Gastroesophageal sphincter (tissue), 4 donors: ENCODE results near the gene DOK1. TPM values are rescaled to one million over a fixed set of nuclear protein-coding genes. Genes with fewer than 3 reads are reported as not detected.

ENCODE experiments used
- ATAC-seq: fragments of 150-250 bp; one replicate; pipeline ENCODE4 v1.9.1; 2016; ENCODE audit warnings: mild to moderate bottlenecking, moderate library complexity
- H3K27ac ChIP-seq, 4 donors: fragments of 200-600 bp; sonication (generic) in 3 of 4; 1 replicate in 3 of 4; 2 replicates in 1 of 4; pipeline ENCODE4 v1.5.1; 2016 to 2019
- H3K27me3 ChIP-seq: fragments of 200-600 bp; sonication (generic); one replicate; pipeline ENCODE4 v1.5.1; 2019
- H3K36me3 ChIP-seq, 2 donors: fragments of 200-600 bp; sonication (generic); one replicate each; pipeline ENCODE4 v1.5.1; 2019; ENCODE audit warnings: control low read depth in 1 of 2
- H3K4me1 ChIP-seq, 3 donors: fragments of 200-600 bp; sonication (generic); 1 replicate in 2 of 3; 2 replicates in 1 of 3; pipeline ENCODE4 v1.5.1; 2016 to 2019; ENCODE audit warnings: control low read depth in 2 of 3
- H3K4me3 ChIP-seq, 2 donors: fragments of 200-600 bp; sonication (generic); one replicate each; pipeline ENCODE4 v1.5.1; 2019; ENCODE audit warnings: mild to moderate bottlenecking in 1 of 2, moderate library complexity in 1 of 2
- H3K9me3 ChIP-seq, 3 donors: fragments of 200-600 bp; sonication (generic); one replicate each; pipeline ENCODE4 v1.5.1; 2017 to 2019; ENCODE audit warnings: control low read depth in 2 of 3
- EP300 ChIP-seq: sonication (generic); formaldehyde crosslinking; IDR thresholded peaks from one replicate; pipeline ENCODE4 v1.6.1; 2017; ENCODE audit warnings: antibody characterized with exemption, mild to moderate bottlenecking
- POLR2A ChIP-seq, 2 donors: fragments of 450-650 bp; IDR thresholded peaks; one replicate each; pipeline ENCODE4 v1.6.1; 2017; ENCODE audit warnings: antibody characterized with exemption in 2 of 2, mild to moderate bottlenecking in 2 of 2, moderate library complexity in 1 of 2
- POLR2AphosphoS5 ChIP-seq: sonication (generic); formaldehyde crosslinking; IDR thresholded peaks from one replicate; pipeline ENCODE4 v1.6.1; 2017; ENCODE audit warnings: antibody characterized with exemption
- WGBS, 2 donors: methylation state at CpG; one replicate each; pipeline ENCODE4 v1.1.5; 2018; ENCODE audit warnings: low coverage in 1 of 2; 5-methylcytosine and 5-hydroxymethylcytosine counted together
- total RNA-seq, 4 donors: library from RNA; depleted of rRNA; stranded (reverse); fragments of >200 nt; gene quantifications; one replicate each; pipeline ENCODE4 v1.1.0, GENCODE V29; 2016
- TF ChIP-seq, protein P1 (sequence below), 4 experiments: fragments of 200-600 bp in 2 of 4; fragments of 450-650 bp in 2 of 4; sonication (generic) in 1 of 4; IDR thresholded peaks; one replicate each; pipeline ENCODE4 v1.5.1; 2017 to 2019; ENCODE audit warnings: antibody characterized with exemption in 4 of 4, mild to moderate bottlenecking in 2 of 4, moderate library complexity in 2 of 4

Gene DOK1
- total RNA-seq, 4 donors from 2014 or later = 16.3 to 28.8 (median 19.5) TPM

DNA sequence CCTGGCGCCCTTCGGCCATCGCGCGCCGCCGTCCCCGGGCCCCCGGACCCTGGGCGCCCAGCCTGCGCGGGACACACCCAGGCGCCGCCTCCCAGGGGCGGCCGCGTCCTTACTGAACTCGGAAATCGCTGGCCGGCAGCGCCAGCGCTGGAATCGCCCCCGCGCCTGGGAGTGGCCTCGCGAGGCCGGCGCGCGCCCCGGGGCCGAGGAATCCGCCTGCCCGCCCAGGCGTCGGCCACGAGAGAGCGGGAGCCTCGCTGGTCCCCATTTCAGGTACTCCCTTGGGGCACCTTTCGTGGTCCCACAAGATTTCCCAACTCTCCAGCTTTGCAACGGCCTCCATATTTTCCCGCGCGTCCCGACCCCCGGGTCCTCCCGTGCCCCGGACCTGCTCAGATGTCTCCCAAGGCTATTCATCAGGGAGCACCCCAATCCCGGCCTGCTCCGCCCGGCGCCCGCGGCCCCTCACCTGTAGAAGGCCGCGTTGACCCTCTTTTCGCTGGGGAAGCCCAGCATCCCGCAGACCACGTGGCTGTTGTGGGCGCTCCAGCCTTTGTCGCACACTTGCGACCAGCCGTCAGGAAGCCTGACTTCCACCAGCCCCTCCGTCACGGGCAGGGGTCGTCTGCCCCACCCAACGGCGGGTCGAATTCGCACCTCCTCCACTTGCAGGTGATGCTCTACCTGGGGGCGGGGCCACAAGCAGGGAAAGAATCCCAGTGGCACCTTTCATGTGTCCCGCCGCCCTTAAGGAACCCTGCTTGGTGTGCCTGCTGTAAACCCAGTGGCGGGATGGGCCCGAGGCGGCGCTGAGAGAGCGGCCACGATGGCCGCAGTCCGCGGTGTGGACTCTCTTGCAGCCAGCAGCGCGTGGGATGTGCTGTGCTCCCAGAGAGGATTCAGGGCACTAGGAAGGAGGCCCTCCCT lies 5.4 kb upstream of the DOK1 start:
- Histone ChIP-seq H3K27me3 (no peaks in the 10 kb centered on the region), H3K36me3 (no peaks in the 10 kb centered on the region), H3K9me3 (no peaks in the 10 kb centered on the region), H3K4me1 (peaks cover 0 to 43% (median 9%) of the 10 kb centered on the region in 3 donors), H3K27ac (peak overlapping the region; percentile 10 to 85 (median 78)), H3K4me3 (peak overlapping the region; percentile 21 to 69)
- WGBS, 2 donors = 3% methylated on average over 5 of the region's 85 CpGs; no CpG with 5 or more reads in 1 of the 2 donors
- TF ChIP-seq, protein P1, sequence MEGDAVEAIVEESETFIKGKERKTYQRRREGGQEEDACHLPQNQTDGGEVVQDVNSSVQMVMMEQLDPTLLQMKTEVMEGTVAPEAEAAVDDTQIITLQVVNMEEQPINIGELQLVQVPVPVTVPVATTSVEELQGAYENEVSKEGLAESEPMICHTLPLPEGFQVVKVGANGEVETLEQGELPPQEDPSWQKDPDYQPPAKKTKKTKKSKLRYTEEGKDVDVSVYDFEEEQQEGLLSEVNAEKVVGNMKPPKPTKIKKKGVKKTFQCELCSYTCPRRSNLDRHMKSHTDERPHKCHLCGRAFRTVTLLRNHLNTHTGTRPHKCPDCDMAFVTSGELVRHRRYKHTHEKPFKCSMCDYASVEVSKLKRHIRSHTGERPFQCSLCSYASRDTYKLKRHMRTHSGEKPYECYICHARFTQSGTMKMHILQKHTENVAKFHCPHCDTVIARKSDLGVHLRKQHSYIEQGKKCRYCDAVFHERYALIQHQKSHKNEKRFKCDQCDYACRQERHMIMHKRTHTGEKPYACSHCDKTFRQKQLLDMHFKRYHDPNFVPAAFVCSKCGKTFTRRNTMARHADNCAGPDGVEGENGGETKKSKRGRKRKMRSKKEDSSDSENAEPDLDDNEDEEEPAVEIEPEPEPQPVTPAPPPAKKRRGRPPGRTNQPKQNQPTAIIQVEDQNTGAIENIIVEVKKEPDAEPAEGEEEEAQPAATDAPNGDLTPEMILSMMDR (IDR thresholded peaks at IDR 0.05) = peak in 1 of 4 experiments; percentile 35
- peak; percentile 41 to 46 for TF ChIP-seq POLR2A (IDR thresholded peaks at IDR 0.05)
- TF ChIP-seq EP300 = no peak
- TF ChIP-seq POLR2AphosphoS5 = no peak
- peak; percentile 84 for ATAC-seq

DNA sequence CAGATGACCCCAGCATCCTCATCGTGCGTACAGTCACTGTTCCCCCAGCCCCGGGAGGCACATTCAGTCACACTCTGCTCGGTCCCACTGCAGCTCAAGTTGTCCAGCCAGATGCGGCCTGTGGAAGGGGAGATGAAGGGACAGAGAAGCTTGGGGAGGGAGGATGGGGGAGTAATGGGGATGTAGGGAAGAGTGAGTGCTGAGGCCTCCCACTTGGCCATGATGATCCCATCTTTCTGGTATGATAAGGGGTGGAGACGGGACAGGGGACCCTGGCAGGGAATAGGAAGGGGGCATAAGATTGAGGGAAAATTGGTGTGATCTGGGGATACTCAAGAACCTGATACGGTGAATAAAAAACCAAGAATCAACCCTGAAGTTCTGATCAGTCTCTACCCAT lies 4.3 kb upstream of the DOK1 start:
- TF ChIP-seq POLR2AphosphoS5 = no peak
- no peak for TF ChIP-seq POLR2A (IDR thresholded peaks at IDR 0.05)
- TF ChIP-seq, protein P1 (IDR thresholded peaks at IDR 0.05) = no peak
- no peak for TF ChIP-seq EP300
- 67 to 100% methylated on average over 1 of the region's 7 CpGs for WGBS, 2 donors

DNA sequence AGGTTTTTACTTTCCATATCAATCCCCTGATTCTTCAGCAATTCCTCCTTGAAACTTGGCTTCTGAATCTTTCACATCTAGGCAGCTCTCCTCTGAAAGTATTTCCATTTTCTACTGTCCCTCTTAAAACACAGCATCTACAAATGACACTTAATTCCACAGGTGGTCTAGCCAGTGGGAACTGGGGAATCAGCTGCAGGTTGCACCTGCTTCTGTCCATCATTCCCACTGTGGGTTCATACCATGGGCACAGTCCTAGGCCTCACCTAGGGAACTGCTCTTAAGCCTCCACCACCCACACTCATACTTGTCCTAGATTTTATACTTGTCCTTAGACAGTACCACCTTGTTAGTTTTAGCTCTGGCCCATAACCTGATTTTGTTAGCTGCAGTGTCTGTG lies 3.0 kb upstream of the DOK1 start:
- Histone ChIP-seq H3K9me3 (no peaks in the 10 kb centered on the region), H3K4me1 (peaks cover 0 to 58% (median 15%) of the 10 kb centered on the region in 3 donors), H3K4me3 (no peak overlapping the region), H3K27me3 (no peaks in the 10 kb centered on the region), H3K36me3 (peaks cover 0 to 7% of the 10 kb centered on the region in 2 donors), H3K27ac (no peak overlapping the region)
- TF ChIP-seq POLR2AphosphoS5 = no peak
- no peak for TF ChIP-seq POLR2A (IDR thresholded peaks at IDR 0.05)
- TF ChIP-seq, protein P1 (IDR thresholded peaks at IDR 0.05) = no peak
- TF ChIP-seq EP300 = no peak
- ATAC-seq = no peak

More for the DNA sequence above, 4.3 kb upstream of the DOK1 start:
- H3K27ac ChIP-seq = no peak overlapping the region
- H3K9me3 ChIP-seq = no peaks in the 10 kb centered on the region
- peaks cover 0 to 49% (median 11%) of the 10 kb centered on the region in 3 donors for H3K4me1 ChIP-seq
- no peak overlapping the region for H3K4me3 ChIP-seq
- H3K36me3 ChIP-seq = no peaks in the 10 kb centered on the region
- no peaks in the 10 kb centered on the region for H3K27me3 ChIP-seq
- no peak for ATAC-seq

DNA sequence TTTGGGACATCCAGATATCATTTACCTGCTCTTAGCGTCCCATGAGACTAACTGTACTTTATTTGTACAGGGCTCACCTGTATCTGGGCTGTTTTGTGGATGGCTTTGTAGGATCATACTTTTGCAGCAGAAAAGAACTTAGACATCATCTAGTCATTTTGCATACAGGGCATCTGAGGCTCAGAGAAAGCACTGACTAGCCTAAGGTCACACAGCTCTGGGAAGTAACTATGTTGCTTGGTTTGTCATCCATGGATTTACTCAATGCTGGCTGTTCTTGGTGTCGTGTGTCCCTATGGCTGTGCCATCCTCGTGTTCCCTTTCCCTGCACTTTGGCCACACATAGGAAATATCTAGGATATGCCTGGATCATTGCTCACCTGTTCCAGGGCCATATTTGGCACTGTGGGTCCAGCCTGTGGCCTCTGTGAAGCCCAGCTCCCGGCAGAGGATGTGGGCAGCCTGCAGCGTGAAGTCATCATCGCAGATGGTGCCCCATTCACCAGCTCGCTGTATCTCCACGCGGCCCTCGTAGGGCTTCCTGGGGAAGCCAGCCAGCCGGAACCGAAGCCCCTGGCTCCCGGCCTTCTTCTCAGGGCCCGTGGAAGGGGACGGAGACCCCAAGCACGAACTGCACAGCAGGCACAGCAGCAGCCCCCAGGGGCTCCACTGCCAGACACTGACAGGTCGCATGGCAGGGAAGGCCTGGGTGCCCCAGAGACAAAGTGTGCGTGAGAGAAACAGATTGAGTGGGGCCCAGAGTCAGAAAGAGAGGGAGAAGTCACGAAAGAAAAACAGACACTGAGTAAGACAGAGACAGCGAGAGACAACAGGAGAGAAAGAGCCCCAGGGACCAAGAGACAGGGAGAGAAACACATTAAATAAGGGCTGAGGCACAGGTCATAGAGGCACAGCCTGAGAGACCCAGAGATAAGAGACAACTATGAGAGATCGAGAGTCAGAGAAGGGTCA lies 2.3 kb upstream of the DOK1 start:
- H3K27ac ChIP-seq = peak overlapping the region in 2 of 4 donors; percentile 91 to 92
- H3K9me3 ChIP-seq = no peaks in the 10 kb centered on the region
- H3K4me1 ChIP-seq = peaks cover 0 to 58% (median 15%) of the 10 kb centered on the region in 3 donors
- H3K36me3 ChIP-seq = peaks cover 0 to 11% of the 10 kb centered on the region in 2 donors
- H3K27me3 ChIP-seq = no peaks in the 10 kb centered on the region
- TF ChIP-seq, protein P1 (IDR thresholded peaks at IDR 0.05) = no peak
- TF ChIP-seq POLR2AphosphoS5 = no peak
- no peak for TF ChIP-seq POLR2A (IDR thresholded peaks at IDR 0.05)
- no peak for TF ChIP-seq EP300
- 75 to 86% methylated on average over 5 to 13 of the region's 21 CpGs for WGBS, 2 donors
- ATAC-seq = no peak
- H3K4me3 ChIP-seq = no peak overlapping the region
